BLaER1 (cell line): ENCODE results near the gene GPR39.

Experiments
- H3K27ac ChIP-seq: shearing (Covaris generic); formaldehyde crosslinking; 2 replicates; pipeline ENCODE4 v1.8.1; 2022
- H3K27me3 ChIP-seq: shearing (Covaris generic); formaldehyde crosslinking; 2 replicates; pipeline ENCODE4 v1.8.1; 2022
- H3K36me3 ChIP-seq: shearing (Covaris generic); formaldehyde crosslinking; 2 replicates; pipeline ENCODE4 v1.8.1; 2022
- H3K4me1 ChIP-seq: shearing (Covaris generic); formaldehyde crosslinking; 2 replicates; pipeline ENCODE4 v1.8.1; 2022
- H3K4me2 ChIP-seq: shearing (Covaris generic); formaldehyde crosslinking; 2 replicates; pipeline ENCODE4 v1.8.1; 2022
- H3K4me3 ChIP-seq: shearing (Covaris generic); formaldehyde crosslinking; 2 replicates; pipeline ENCODE4 v1.8.1; 2022
- H3K9ac ChIP-seq: shearing (Covaris generic); formaldehyde crosslinking; 2 replicates; pipeline ENCODE4 v1.8.1; 2022
- H3K9me3 ChIP-seq: shearing (Covaris generic); formaldehyde crosslinking; 2 replicates; pipeline ENCODE4 v1.8.1; 2022
- H4K20me1 ChIP-seq: shearing (Covaris generic); formaldehyde crosslinking; 2 replicates; pipeline ENCODE4 v1.8.1; 2022
- Cebpa-rat ChIP-seq: shearing (Covaris generic); IDR thresholded peaks from 2 replicates; pipeline ENCODE4 v1.8.1; 2022

Gene GPR39

GRCh38 chr2:132463719-132464118, 47.1 kb downstream of the GPR39 start:
- no peaks in the 10 kb centered on the region for H3K36me3 ChIP-seq
- H3K4me3 ChIP-seq = no peak overlapping the region
- no peaks in the 10 kb centered on the region for H4K20me1 ChIP-seq
- no peak overlapping the region for H3K4me2 ChIP-seq
- H3K27me3 ChIP-seq = no peaks in the 10 kb centered on the region
- no peak overlapping the region for H3K9ac ChIP-seq
- no peak for TF ChIP-seq Cebpa-rat
- H3K4me1 ChIP-seq = no peaks in the 10 kb centered on the region
- H3K27ac ChIP-seq = no peak overlapping the region
- peaks cover 51% of the 10 kb centered on the region for H3K9me3 ChIP-seq

DNA sequence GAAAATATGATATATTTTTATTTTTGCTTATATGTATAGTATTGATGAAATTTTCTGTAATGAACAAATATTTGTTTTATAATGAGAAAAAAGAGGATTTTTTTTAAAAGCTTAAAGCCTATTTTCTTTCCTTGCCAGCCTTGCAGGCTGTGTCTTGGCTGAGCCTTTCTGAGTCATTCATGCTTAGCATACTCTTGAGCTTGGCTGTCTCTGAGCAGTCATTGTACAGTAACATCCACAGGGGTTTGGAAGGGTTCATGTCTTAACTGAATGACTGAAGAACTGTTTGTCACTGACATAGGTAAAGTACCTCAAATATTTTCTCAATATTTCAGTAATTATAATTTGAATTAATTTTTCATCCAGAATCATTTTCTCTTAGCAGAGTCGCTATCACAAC, 49.3 kb downstream of the GPR39 start:
- H3K4me3 ChIP-seq = no peak overlapping the region
- H3K27ac ChIP-seq = no peak overlapping the region
- no peaks in the 10 kb centered on the region for H3K4me1 ChIP-seq
- TF ChIP-seq Cebpa-rat = no peak
- H3K36me3 ChIP-seq = no peaks in the 10 kb centered on the region
- H3K27me3 ChIP-seq = no peaks in the 10 kb centered on the region
- peaks cover 68% of the 10 kb centered on the region for H3K9me3 ChIP-seq
- H4K20me1 ChIP-seq = no peaks in the 10 kb centered on the region
- H3K4me2 ChIP-seq = no peak overlapping the region
- no peak overlapping the region for H3K9ac ChIP-seq

- TF ChIP-seq Cebpa-rat = no peak
- Histone ChIP-seq H3K36me3 (no peaks in the 10 kb centered on the region), H3K9me3 (peaks cover 68% of the 10 kb centered on the region)
Measured at GRCh38 chr2:132466428-132467028, 49.9 kb downstream of the GPR39 start.

GRCh38 chr2:132468821-132469675, 52.4 kb downstream of the GPR39 start:
- Histone ChIP-seq H3K9me3 (peaks cover 64% of the 10 kb centered on the region), H3K36me3 (no peaks in the 10 kb centered on the region), H3K27ac (no peak overlapping the region), H3K4me2 (no peak overlapping the region), H4K20me1 (no peaks in the 10 kb centered on the region), H3K9ac (no peak overlapping the region), H3K4me1 (no peaks in the 10 kb centered on the region), H3K4me3 (no peak overlapping the region), H3K27me3 (no peaks in the 10 kb centered on the region)
- TF ChIP-seq Cebpa-rat = no peak

More at GRCh38 chr2:132466428-132467028, 49.9 kb downstream of the GPR39 start:
- Histone ChIP-seq H3K27me3 (no peaks in the 10 kb centered on the region), H3K9ac (no peak overlapping the region), H3K4me1 (no peaks in the 10 kb centered on the region), H3K4me2 (no peak overlapping the region), H3K27ac (no peak overlapping the region), H3K4me3 (no peak overlapping the region), H4K20me1 (no peaks in the 10 kb centered on the region)

GRCh38 chr2:132470746-132471145, 54.1 kb downstream of the GPR39 start:
- H4K20me1 ChIP-seq = no peaks in the 10 kb centered on the region
- H3K36me3 ChIP-seq = no peaks in the 10 kb centered on the region
- H3K4me2 ChIP-seq = no peak overlapping the region
- H3K9me3 ChIP-seq = peaks cover 47% of the 10 kb centered on the region
- H3K4me3 ChIP-seq = no peak overlapping the region
- H3K9ac ChIP-seq = no peak overlapping the region
- no peaks in the 10 kb centered on the region for H3K27me3 ChIP-seq
- H3K4me1 ChIP-seq = no peaks in the 10 kb centered on the region
- no peak for TF ChIP-seq Cebpa-rat
- no peak overlapping the region for H3K27ac ChIP-seq

DNA sequence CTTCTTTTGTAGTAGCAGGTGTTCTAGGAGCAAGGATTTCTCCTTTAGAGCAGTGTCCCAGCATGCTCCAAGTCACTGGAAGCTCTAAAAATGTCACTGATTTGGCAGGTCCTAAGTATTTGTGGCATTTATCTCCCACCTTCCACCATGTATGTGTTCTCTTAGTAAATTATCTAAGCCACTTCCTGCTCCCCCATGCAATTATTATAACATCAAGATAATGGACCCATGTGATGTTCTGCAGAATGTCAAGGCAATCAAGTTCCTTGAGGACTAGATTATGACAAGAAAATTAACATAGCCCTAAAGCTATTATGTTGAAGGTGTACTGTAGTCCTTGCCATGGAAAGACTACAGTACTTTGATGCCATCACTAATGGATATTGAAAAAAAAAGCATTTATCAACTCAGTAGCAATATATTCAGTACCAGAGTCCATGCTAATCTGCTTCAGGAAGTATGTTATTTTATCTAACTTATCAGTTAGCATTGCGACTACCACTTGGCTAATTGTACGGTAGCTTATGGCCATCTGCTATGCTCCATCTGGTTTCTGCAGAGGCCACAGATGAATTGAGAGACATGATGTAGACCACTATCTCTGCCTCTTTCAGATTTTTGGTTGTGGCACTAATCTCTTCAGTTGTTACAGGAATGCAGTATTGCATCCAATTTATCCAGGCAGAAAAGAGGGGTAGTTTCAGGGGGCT, 56.7 kb downstream of the GPR39 start:
- no peak for TF ChIP-seq Cebpa-rat
- no peak overlapping the region for H3K4me2 ChIP-seq
- H3K27ac ChIP-seq = no peak overlapping the region
- H3K9me3 ChIP-seq = peaks cover 21% of the 10 kb centered on the region
- no peak overlapping the region for H3K9ac ChIP-seq
- no peaks in the 10 kb centered on the region for H3K27me3 ChIP-seq
- no peaks in the 10 kb centered on the region for H3K4me1 ChIP-seq
- no peak overlapping the region for H3K4me3 ChIP-seq
- H3K36me3 ChIP-seq = no peaks in the 10 kb centered on the region
- no peaks in the 10 kb centered on the region for H4K20me1 ChIP-seq

- no peak overlapping the region for H3K9ac ChIP-seq
- H3K9me3 ChIP-seq = no peaks in the 10 kb centered on the region
- H3K27ac ChIP-seq = no peak overlapping the region
- no peaks in the 10 kb centered on the region for H3K4me1 ChIP-seq
- H3K36me3 ChIP-seq = no peaks in the 10 kb centered on the region
- no peak overlapping the region for H3K4me3 ChIP-seq
- TF ChIP-seq Cebpa-rat = no peak
- no peak overlapping the region for H3K4me2 ChIP-seq
- H4K20me1 ChIP-seq = no peaks in the 10 kb centered on the region
- no peaks in the 10 kb centered on the region for H3K27me3 ChIP-seq
Measured at GRCh38 chr2:132475615-132476014, 59.0 kb downstream of the GPR39 start.

DNA sequence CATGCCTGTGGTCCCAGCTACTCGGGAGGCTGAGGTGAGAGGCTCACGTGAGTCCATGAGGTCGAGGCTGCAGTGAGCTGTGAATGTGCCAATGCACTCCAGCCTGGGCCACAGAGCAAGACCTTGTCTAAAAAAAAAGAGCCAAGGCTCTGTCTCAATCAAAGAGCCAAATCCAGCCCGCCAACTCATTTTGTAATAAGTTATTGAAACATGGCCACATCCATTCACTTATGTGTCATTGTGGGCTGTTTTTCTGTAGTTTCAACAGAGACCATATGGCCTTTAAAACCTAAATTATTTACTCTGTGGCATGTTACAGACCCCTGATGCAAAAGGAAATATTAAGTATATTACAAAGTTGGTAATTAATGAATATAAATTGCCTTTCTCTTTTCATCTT, 60.8 kb downstream of the GPR39 start:
- Histone ChIP-seq H3K27me3 (no peaks in the 10 kb centered on the region), H3K4me2 (no peak overlapping the region), H3K4me1 (no peaks in the 10 kb centered on the region), H3K27ac (no peak overlapping the region), H3K9ac (no peak overlapping the region), H4K20me1 (no peaks in the 10 kb centered on the region), H3K4me3 (no peak overlapping the region), H3K9me3 (no peaks in the 10 kb centered on the region), H3K36me3 (no peaks in the 10 kb centered on the region)
- TF ChIP-seq Cebpa-rat = no peak

DNA sequence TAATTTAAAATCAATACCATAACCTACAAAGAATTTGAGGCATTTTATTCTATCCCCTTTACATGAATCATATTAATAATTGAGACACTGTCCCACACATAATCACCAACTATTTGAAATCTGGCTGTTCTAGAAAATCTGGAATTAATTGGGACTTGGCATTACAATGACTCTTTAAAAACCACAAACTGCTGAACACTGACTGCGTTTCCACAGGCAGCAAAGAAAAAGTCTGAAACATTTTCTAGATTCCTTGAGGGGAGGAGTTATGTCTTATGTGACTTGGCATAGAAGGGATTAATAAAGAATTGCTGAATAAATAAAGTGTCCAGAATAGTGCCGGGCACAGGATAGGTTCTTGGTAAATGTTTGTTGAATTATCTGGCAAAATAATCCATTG, 61.4 kb downstream of the GPR39 start:
- H3K36me3 ChIP-seq = no peaks in the 10 kb centered on the region
- H3K4me2 ChIP-seq = no peak overlapping the region
- H3K27ac ChIP-seq = no peak overlapping the region
- H3K9me3 ChIP-seq = no peaks in the 10 kb centered on the region
- H3K4me3 ChIP-seq = no peak overlapping the region
- H3K9ac ChIP-seq = no peak overlapping the region
- no peaks in the 10 kb centered on the region for H3K4me1 ChIP-seq
- no peaks in the 10 kb centered on the region for H3K27me3 ChIP-seq
- no peaks in the 10 kb centered on the region for H4K20me1 ChIP-seq
- TF ChIP-seq Cebpa-rat = no peak
